HEK293T (cell line): Measurements from ENCODE around the gene PCSK5.

Experiments
- BHLHE40 ChIP-seq: fragments of 450-650 bp; IDR thresholded peaks from 2 replicates; pipeline ENCODE4 v1.6.1; 2016; ENCODE audit warnings: mild to moderate bottlenecking, moderate library complexity, borderline replicate concordance
- CTBP1 ChIP-seq: fragments of 450-650 bp; IDR thresholded peaks from 2 replicates; pipeline ENCODE4 v1.6.1; 2016; ENCODE audit warnings: borderline replicate concordance
- FOXK2 ChIP-seq: fragments of 450-650 bp; IDR thresholded peaks from 2 replicates; pipeline ENCODE4 v1.6.1; 2016; ENCODE audit warnings: mild to moderate bottlenecking
- SP1 ChIP-seq: fragments of 450-650 bp; IDR thresholded peaks from 2 replicates; pipeline ENCODE4 v1.6.1; 2017
- SUZ12 ChIP-seq: fragments of 450-650 bp; IDR thresholded peaks from 2 replicates; pipeline ENCODE4 v1.6.1; 2016; ENCODE audit warnings: mild to moderate bottlenecking

DNA sequence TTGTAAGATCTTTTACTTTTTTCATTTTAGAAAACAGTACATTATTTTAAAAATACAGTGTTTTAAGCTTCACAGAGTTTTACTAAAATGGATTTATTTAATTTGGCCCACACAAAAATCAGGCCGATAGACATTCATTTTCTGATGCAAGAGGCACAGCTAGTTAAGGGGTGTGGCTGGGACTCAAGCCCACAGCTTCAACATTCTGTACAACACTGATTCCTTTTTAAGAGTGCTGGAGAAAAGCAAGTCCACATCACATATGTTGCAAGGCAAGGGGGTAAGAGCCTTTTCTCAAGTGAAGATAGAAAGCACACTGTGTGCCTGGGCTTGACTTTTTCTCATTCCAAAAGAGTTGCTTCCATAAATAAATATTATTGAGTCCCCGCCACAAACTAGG is 307.9 kb downstream of the PCSK5 start:
- TF ChIP-seq FOXK2 = no peak
- TF ChIP-seq SP1 = no peak
- TF ChIP-seq CTBP1 = no peak
- TF ChIP-seq SUZ12 = no peak
- no peak for TF ChIP-seq BHLHE40
